Colonic mucosa (tissue), 4 donors: Measurements from ENCODE around the gene DAPK1. TPM values are rescaled to one million over a fixed set of nuclear protein-coding genes. Genes with fewer than 3 reads are reported as not detected.

Experiments used
- DNase-seq: peaks from one replicate; pipeline ENCODE4 v3.0.0-alpha.2; 2020
- H3K27ac ChIP-seq: fragments of 200-600 bp; one replicate; pipeline ENCODE4 v1.8.0; 2021
- H3K27me3 ChIP-seq: fragments of 200-600 bp; one replicate; pipeline ENCODE4 v1.8.0; 2021
- H3K36me3 ChIP-seq: fragments of 200-600 bp; one replicate; pipeline ENCODE4 v1.8.0; 2021
- H3K4me1 ChIP-seq: fragments of 200-600 bp; one replicate; pipeline ENCODE4 v1.8.0; 2021; ENCODE audit warnings: mild to moderate bottlenecking
- H3K4me3 ChIP-seq: fragments of 200-600 bp; one replicate; pipeline ENCODE4 v1.8.0; 2021
- H3K9ac ChIP-seq, 2 donors: one replicate each; pipeline ENCODE4 v1.7.0; 2013; ENCODE audit warnings: control low read depth in 2 of 2, low read depth in 2 of 2, low read length in 2 of 2
- H3K9me3 ChIP-seq: fragments of 200-600 bp; one replicate; pipeline ENCODE4 v1.8.0; 2021
- CTCF ChIP-seq: fragments of 200-600 bp; IDR thresholded peaks from one replicate; pipeline ENCODE4 v1.8.0; 2022; ENCODE audit warnings: antibody characterized with exemption, mild to moderate bottlenecking
- intact Hi-C: fragments of 100-400 bp; cut with DNase I; formaldehyde crosslinking; loops from one replicate; pipeline ENCODE4 v1.14.1; 2022
- total RNA-seq, 2 donors: library from RNA; stranded (reverse); fragmentation: NEBNext Ultra II Directional in 1 of 2; extraction: Animal tissue kit (Norgen Biotek cat#: 25700) in 1 of 2; gene quantifications; one replicate each; pipeline ENCODE4 v1.2.1, GENCODE V29; 2021
- donor health status: healthy.
- donor health status: DM: no; HTN: no; CAD: no.
- donor health status: DM: no; HTN: no; CAD: no.

The DAPK1 gene
- total RNA-seq, 2 donors from 2014 or later = 7.9 to 17.5 TPM

- DNase-seq = no peak
- TF ChIP-seq CTCF = no peak
- intact Hi-C loops = no loop called here
These were observed 255.6 kb downstream of the DAPK1 start for GRCh38 chr9:87753313-87753712.

More at GRCh38 chr9:87753313-87753712, 255.6 kb downstream of the DAPK1 start:
- Histone ChIP-seq H3K27me3 (no peaks in the 10 kb centered on the region), H3K27ac (no peak overlapping the region), H3K4me3 (no peak overlapping the region), H3K9me3 (no peaks in the 10 kb centered on the region), H3K36me3 (no peaks in the 10 kb centered on the region), H3K9ac (no peak overlapping the region), H3K4me1 (no peaks in the 10 kb centered on the region)

Other genes starting within 250 kb of the DAPK1 start
- gene CTSL, start 228.3 kb downstream of the DAPK1 start, total RNA-seq = 10 to 100 TPM; 32.1 to 69.9 TPM